Astrocyte (in vitro differentiated cells and primary cell): Measurements from ENCODE around the gene UGT1A8. TPM values are rescaled to one million over a fixed set of nuclear protein-coding genes. Genes with fewer than 3 reads are reported as not detected.
A peak's percentile ranks its signal among the peaks of the same experiment; 100 is the strongest.

Source experiments
- DNase-seq: peaks from one replicate; pipeline ENCODE4 v3.0.0-alpha.2; 2010; ENCODE audit warnings: low read depth
- FAIRE-seq: peaks from 2 replicates; lab custom pipeline; 2011; peaks lifted over from hg19 to GRCh38; lab: Jason Lieb, UNC
- H2AFZ ChIP-seq: 2 replicates; pipeline ENCODE4 v1.6.0; 2012; ENCODE audit warnings: low read depth, low read length, inconsistent platforms
- H3K27ac ChIP-seq: 2 replicates; pipeline ENCODE4 v1.5.1; 2011; ENCODE audit warnings: low read depth, low read length, inconsistent platforms
- H3K27me3 ChIP-seq: 2 replicates; pipeline ENCODE4 v1.6.0; 2011; ENCODE audit warnings: low read length, inconsistent platforms; ENCODE audit not compliant: insufficient read depth
- H3K36me3 ChIP-seq: 2 replicates; pipeline ENCODE4 v1.5.1; 2011; ENCODE audit warnings: low read length, inconsistent platforms; ENCODE audit not compliant: insufficient read depth
- H3K4me1 ChIP-seq: 2 replicates; pipeline ENCODE4 v1.5.1; 2011; ENCODE audit warnings: low read length, inconsistent platforms; ENCODE audit not compliant: insufficient read depth
- H3K4me2 ChIP-seq: 2 replicates; pipeline ENCODE4 v1.6.0; 2012; ENCODE audit warnings: low read length, inconsistent platforms
- H3K4me3 ChIP-seq: 2 replicates; pipeline ENCODE4 v1.5.1; 2011; ENCODE audit warnings: low read depth, mild to moderate bottlenecking, low read length, inconsistent platforms; ENCODE audit not compliant: insufficient read depth
- H3K79me2 ChIP-seq: 2 replicates; pipeline ENCODE4 v1.6.0; 2012; ENCODE audit warnings: mild to moderate bottlenecking, low read length, inconsistent platforms; ENCODE audit not compliant: insufficient read depth
- H3K9ac ChIP-seq: 2 replicates; pipeline ENCODE4 v1.6.0; 2012; ENCODE audit warnings: mild to moderate bottlenecking, low read length, inconsistent platforms
- H3K9me3 ChIP-seq: 2 replicates; pipeline ENCODE4 v1.5.1; 2012; ENCODE audit warnings: low read depth, mild to moderate bottlenecking, low read length, inconsistent platforms; ENCODE audit not compliant: insufficient read depth
- H4K20me1 ChIP-seq: 2 replicates; pipeline ENCODE4 v1.6.0; 2012; ENCODE audit warnings: low read length, inconsistent platforms; ENCODE audit not compliant: insufficient read depth
- H3K27ac Mint-ChIP-seq: one replicate; pipeline ENCODE4 v1.8.0; 2021; ENCODE audit warnings: mild to moderate bottlenecking, mixed read lengths; ENCODE audit not compliant: unreplicated experiment
- H3K27me3 Mint-ChIP-seq: one replicate; pipeline ENCODE4 v1.8.0; 2021; ENCODE audit warnings: low read depth, mixed read lengths; ENCODE audit not compliant: unreplicated experiment
- H3K36me3 Mint-ChIP-seq: one replicate; pipeline ENCODE4 v1.8.0; 2021; ENCODE audit warnings: low read depth, mixed read lengths; ENCODE audit not compliant: unreplicated experiment
- H3K4me1 Mint-ChIP-seq: one replicate; pipeline ENCODE4 v1.8.0; 2021; ENCODE audit warnings: low read depth, mixed read lengths; ENCODE audit not compliant: unreplicated experiment
- H3K4me3 Mint-ChIP-seq: one replicate; pipeline ENCODE4 v1.8.0; 2021; ENCODE audit warnings: mild to moderate bottlenecking, moderate library complexity, mixed read lengths; ENCODE audit not compliant: unreplicated experiment
- H3K9me3 Mint-ChIP-seq: one replicate; pipeline ENCODE4 v1.8.0; 2021; ENCODE audit warnings: mild to moderate bottlenecking, mixed read lengths; ENCODE audit not compliant: unreplicated experiment
- EZH2 ChIP-seq: IDR thresholded peaks from 2 replicates; pipeline ENCODE4 v1.6.1; 2012; ENCODE audit warnings: mild to moderate bottlenecking, low read length, inconsistent platforms; ENCODE audit not compliant: insufficient read depth
- total RNA-seq: library from RNA; stranded (reverse); gene quantifications from 2 replicates; pipeline ENCODE4 v1.2.1, GENCODE V29; 2021
- TF ChIP-seq, protein P1 (sequence below): IDR thresholded peaks from 2 replicates; pipeline ENCODE4 v1.5.1; 2011; ENCODE audit warnings: low read depth, mild to moderate bottlenecking, inconsistent platforms, low read length, moderate library complexity; ENCODE audit not compliant: insufficient read depth

UGT1A8 gene
- total RNA-seq, 1 donor from 2014 or later: not detected

DNA sequence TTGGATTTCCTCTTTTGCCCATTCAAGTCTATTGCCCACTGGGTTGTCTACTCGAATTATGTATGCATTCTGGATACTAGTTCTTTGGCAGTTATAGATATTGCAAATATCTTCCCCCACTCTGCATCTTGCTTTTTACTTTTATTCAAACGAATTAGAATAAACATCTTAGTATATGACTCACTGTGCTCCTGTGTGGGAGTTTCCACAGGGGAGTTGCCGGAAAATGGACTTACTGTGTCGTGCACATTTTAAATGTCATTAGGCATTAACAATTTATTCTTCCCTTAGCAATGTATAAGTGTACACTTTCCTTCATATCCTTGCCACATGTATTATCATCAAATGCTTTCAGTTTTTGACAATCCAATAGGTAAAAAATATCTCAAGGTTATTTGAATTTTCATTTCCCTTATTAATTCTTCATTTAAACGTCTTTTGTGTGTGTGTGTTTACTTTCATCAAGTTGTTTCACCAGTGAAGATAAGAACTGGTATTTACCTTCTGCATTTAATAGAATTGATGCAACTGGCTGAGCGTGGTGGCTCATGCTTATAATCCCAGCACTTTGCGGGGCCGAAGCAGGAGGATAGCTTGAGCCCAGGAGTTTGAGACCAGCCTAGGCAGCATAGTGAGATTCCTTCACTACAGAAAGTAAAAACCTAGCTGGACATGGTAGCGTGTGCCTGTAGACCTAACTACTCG lies 90.7 kb downstream of the UGT1A8 start:
- Histone ChIP-seq H3K36me3 (no peaks in the 10 kb centered on the region), H3K4me1 (peaks cover 13% of the 10 kb centered on the region), H3K4me2 (peak overlapping the region; percentile 48), H3K4me3 (no peak overlapping the region), H3K79me2 (no peaks in the 10 kb centered on the region), H3K27ac (no peak overlapping the region), H4K20me1 (no peaks in the 10 kb centered on the region), H3K9me3 (no peaks in the 10 kb centered on the region), H2AFZ (no peak overlapping the region), H3K27me3 (no peaks in the 10 kb centered on the region), H3K9ac (no peak overlapping the region)
- FAIRE-seq: peak; percentile 17
- H3K36me3 Mint-ChIP-seq: no peaks in the 10 kb centered on the region
- peak; percentile 59 for DNase-seq
- H3K9me3 Mint-ChIP-seq: no peaks in the 10 kb centered on the region
- peaks cover 6% of the 10 kb centered on the region for H3K27me3 Mint-ChIP-seq
- H3K4me1 Mint-ChIP-seq: peaks cover 7% of the 10 kb centered on the region
- no peak overlapping the region for H3K4me3 Mint-ChIP-seq
- no peak overlapping the region for H3K27ac Mint-ChIP-seq
- TF ChIP-seq, protein P1, sequence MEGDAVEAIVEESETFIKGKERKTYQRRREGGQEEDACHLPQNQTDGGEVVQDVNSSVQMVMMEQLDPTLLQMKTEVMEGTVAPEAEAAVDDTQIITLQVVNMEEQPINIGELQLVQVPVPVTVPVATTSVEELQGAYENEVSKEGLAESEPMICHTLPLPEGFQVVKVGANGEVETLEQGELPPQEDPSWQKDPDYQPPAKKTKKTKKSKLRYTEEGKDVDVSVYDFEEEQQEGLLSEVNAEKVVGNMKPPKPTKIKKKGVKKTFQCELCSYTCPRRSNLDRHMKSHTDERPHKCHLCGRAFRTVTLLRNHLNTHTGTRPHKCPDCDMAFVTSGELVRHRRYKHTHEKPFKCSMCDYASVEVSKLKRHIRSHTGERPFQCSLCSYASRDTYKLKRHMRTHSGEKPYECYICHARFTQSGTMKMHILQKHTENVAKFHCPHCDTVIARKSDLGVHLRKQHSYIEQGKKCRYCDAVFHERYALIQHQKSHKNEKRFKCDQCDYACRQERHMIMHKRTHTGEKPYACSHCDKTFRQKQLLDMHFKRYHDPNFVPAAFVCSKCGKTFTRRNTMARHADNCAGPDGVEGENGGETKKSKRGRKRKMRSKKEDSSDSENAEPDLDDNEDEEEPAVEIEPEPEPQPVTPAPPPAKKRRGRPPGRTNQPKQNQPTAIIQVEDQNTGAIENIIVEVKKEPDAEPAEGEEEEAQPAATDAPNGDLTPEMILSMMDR: no peak
- no peak for TF ChIP-seq EZH2

DNA sequence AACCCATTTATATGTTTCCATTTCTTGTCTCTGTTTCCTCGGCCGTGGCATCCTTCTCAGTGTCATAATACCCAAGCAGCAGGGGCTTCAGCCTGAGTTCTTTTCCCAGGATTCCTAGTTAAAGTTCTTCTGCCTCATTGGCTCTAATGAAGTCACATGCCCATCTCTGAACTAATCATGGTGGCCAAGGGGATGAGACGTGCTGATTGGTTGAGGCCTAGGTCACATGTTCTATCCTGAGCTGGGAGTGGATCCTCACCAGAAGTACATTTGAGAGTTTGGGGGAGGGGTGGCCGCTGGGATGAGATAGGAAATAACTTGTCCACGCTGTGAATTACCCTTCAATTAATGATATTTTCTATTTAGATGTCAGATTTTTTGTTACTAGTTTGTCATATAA lies 91.5 kb downstream of the UGT1A8 start:
- Histone ChIP-seq H3K9me3 (no peaks in the 10 kb centered on the region), H3K27ac (no peak overlapping the region), H3K4me1 (peaks cover 13% of the 10 kb centered on the region), H3K9ac (no peak overlapping the region), H4K20me1 (no peaks in the 10 kb centered on the region), H3K27me3 (no peaks in the 10 kb centered on the region), H2AFZ (no peak overlapping the region), H3K79me2 (no peaks in the 10 kb centered on the region), H3K36me3 (no peaks in the 10 kb centered on the region), H3K4me2 (no peak overlapping the region), H3K4me3 (no peak overlapping the region)
- Mint-ChIP-seq H3K36me3 (no peaks in the 10 kb centered on the region), H3K27me3 (peaks cover 6% of the 10 kb centered on the region), H3K4me1 (peaks cover 7% of the 10 kb centered on the region), H3K27ac (no peak overlapping the region), H3K4me3 (no peak overlapping the region), H3K9me3 (peaks cover under 1% of the 10 kb centered on the region)
- no peak for FAIRE-seq
- DNase-seq: no peak
- TF ChIP-seq, protein P1: no peak
- no peak for TF ChIP-seq EZH2

DNA sequence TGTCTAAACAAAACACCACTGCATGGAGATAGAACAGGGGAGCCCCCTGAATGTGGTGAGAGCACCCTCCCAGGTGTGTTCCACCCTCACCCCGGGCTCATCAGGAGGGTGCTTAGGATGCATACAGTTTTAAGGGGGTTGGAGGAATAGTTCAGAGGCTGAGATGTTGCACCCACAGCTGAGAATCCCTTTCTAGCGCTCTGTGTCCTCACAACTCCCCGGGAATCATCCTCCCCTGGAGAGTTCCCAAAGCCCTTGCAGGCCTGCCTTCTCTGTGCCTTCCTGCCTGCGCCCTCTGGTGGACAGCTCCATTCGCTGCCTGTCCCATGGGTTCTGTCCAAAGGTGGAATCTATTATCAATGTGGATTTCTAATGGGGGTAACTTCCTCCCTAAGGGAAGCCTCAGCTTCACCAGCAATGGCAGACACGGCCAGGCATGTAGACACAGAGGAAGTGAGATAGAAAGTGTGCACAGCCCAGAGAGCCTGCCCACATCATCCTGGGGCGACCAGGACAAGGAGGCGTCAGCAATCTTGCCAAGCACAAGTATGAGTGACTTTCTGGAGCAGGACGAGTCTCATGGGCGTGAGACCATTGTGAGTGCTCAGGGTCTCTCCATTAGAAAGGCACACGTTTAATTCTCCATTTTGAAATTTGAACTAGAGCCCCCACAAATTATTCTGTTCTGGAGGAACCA lies 94.0 kb downstream of the UGT1A8 start:
- Histone ChIP-seq H3K36me3 (no peaks in the 10 kb centered on the region), H4K20me1 (no peaks in the 10 kb centered on the region), H3K27me3 (no peaks in the 10 kb centered on the region), H3K9ac (no peak overlapping the region), H2AFZ (peak overlapping the region; percentile 49), H3K9me3 (no peaks in the 10 kb centered on the region), H3K4me3 (no peak overlapping the region), H3K4me1 (peaks cover 10% of the 10 kb centered on the region), H3K4me2 (no peak overlapping the region), H3K27ac (no peak overlapping the region), H3K79me2 (no peaks in the 10 kb centered on the region)
- H3K9me3 Mint-ChIP-seq: peaks cover 2% of the 10 kb centered on the region
- H3K27ac Mint-ChIP-seq: no peak overlapping the region
- H3K27me3 Mint-ChIP-seq: peaks cover 11% of the 10 kb centered on the region
- H3K4me1 Mint-ChIP-seq: peaks cover 1% of the 10 kb centered on the region
- H3K36me3 Mint-ChIP-seq: no peaks in the 10 kb centered on the region
- FAIRE-seq (peak; percentile 23), DNase-seq (peak; percentile 38)
- no peak for TF ChIP-seq EZH2
- TF ChIP-seq, protein P1: peak; percentile 92
- H3K4me3 Mint-ChIP-seq: no peak overlapping the region
